HG03442 (cell line): ENCODE measurements around the gene EMID1.
"Not testable (repeated sequence)": the region's sequence is repeated elsewhere in the genome, so short reads cannot be mapped to it uniquely, and the experiment has no call there.

Source experiments
- ATAC-seq: cut with Tn5 transposase; IDR thresholded peaks from one replicate; pipeline ENCODE4 v1.9.1; 2021; ENCODE audit warnings: mild to moderate bottlenecking, moderate library complexity; ENCODE audit not compliant: unreplicated experiment

Gene EMID1

GRCh38 chr22:29208879-29209623 is 3.4 kb downstream of the EMID1 start:
- no peak for ATAC-seq

GRCh38 chr22:29209624-29209929 is 3.9 kb downstream of the EMID1 start:
- ATAC-seq: no peak

GRCh38 chr22:29211066-29211465 is 5.4 kb downstream of the EMID1 start:
- ATAC-seq: no peak

- no peak for ATAC-seq
Observed at GRCh38 chr22:29211466-29211865, 5.8 kb downstream of the EMID1 start.

GRCh38 chr22:29212743-29213142 is 7.0 kb downstream of the EMID1 start:
- no peak for ATAC-seq

- ATAC-seq: no peak
Observed at GRCh38 chr22:29213493-29213892, 7.8 kb downstream of the EMID1 start.

GRCh38 chr22:29214232-29214631 is 8.5 kb downstream of the EMID1 start:
- no peak for ATAC-seq

- no peak for ATAC-seq
Observed at GRCh38 chr22:29215012-29215860, 9.5 kb downstream of the EMID1 start.

GRCh38 chr22:29216011-29216872 is 10.5 kb downstream of the EMID1 start:
- no peak for ATAC-seq

GRCh38 chr22:29216873-29217666 is 11.4 kb downstream of the EMID1 start:
- ATAC-seq: no peak

- no peak for ATAC-seq
Observed at GRCh38 chr22:29217827-29218757, 12.4 kb downstream of the EMID1 start.

GRCh38 chr22:29218758-29219408 is 13.2 kb downstream of the EMID1 start:
- ATAC-seq: no peak

GRCh38 chr22:29219409-29219782 is 13.7 kb downstream of the EMID1 start:
- not testable (repeated sequence) for ATAC-seq

GRCh38 chr22:29219881-29220670 is 14.4 kb downstream of the EMID1 start:
- ATAC-seq: no peak

- no peak for ATAC-seq
Observed at GRCh38 chr22:29224121-29224858, 18.6 kb downstream of the EMID1 start.

- ATAC-seq: no peak
Observed at GRCh38 chr22:29224859-29225410, 19.2 kb downstream of the EMID1 start.

GRCh38 chr22:29225422-29226090 is 19.9 kb downstream of the EMID1 start:
- no peak for ATAC-seq
